Stomach smooth muscle (tissue), 2 donors: ENCODE results near the gene PLXNA2.

ENCODE experiments used
- H3K27ac ChIP-seq: one replicate; pipeline ENCODE4 v1.7.0; 2013; ENCODE audit warnings: mild to moderate bottlenecking, low read length, inconsistent platforms
- H3K27me3 ChIP-seq, 2 donors: one replicate each; pipeline ENCODE4 v1.7.0; 2013; ENCODE audit warnings: low read length in 2 of 2; ENCODE audit not compliant: insufficient read depth in 2 of 2, control insufficient read depth in 1 of 2
- H3K36me3 ChIP-seq, 2 donors: one replicate each; pipeline ENCODE4 v1.7.0; 2013; ENCODE audit warnings: low read length in 2 of 2; ENCODE audit not compliant: control insufficient read depth in 2 of 2, insufficient read depth in 2 of 2
- H3K4me1 ChIP-seq: one replicate; pipeline ENCODE4 v1.7.0; 2013; ENCODE audit warnings: low read length; ENCODE audit not compliant: control insufficient read depth, insufficient read depth
- H3K4me3 ChIP-seq, 2 donors: one replicate each; pipeline ENCODE4 v1.7.0; 2013; ENCODE audit warnings: low read length in 2 of 2
- H3K9ac ChIP-seq, 2 donors: one replicate each; pipeline ENCODE4 v1.7.0; 2013; ENCODE audit warnings: low read length in 2 of 2, mild to moderate bottlenecking in 1 of 2
- H3K9me3 ChIP-seq, 2 donors: one replicate each; pipeline ENCODE4 v1.7.0; 2013; ENCODE audit warnings: low read length in 2 of 2; ENCODE audit not compliant: control insufficient read depth in 2 of 2
- donor health status: healthy.
- donor health status: Pancreatic carcinoma.

PLXNA2 gene

GRCh38 chr1:208139434-208140045 is 104.6 kb downstream of the PLXNA2 start:
- no peak overlapping the region for H3K27ac ChIP-seq
- peaks cover 0 to 2% of the 10 kb centered on the region in 2 donors for H3K36me3 ChIP-seq
- no peaks in the 10 kb centered on the region for H3K9me3 ChIP-seq
- H3K9ac ChIP-seq = no peak overlapping the region
- no peaks in the 10 kb centered on the region for H3K27me3 ChIP-seq
- peaks cover 52% of the 10 kb centered on the region for H3K4me1 ChIP-seq
- no peak overlapping the region for H3K4me3 ChIP-seq

- no peaks in the 10 kb centered on the region for H3K27me3 ChIP-seq
- H3K27ac ChIP-seq = peak overlapping the region; percentile 37
- no peaks in the 10 kb centered on the region for H3K9me3 ChIP-seq
- no peak overlapping the region for H3K9ac ChIP-seq
- H3K4me1 ChIP-seq = peaks cover 51% of the 10 kb centered on the region
- H3K4me3 ChIP-seq = no peak overlapping the region
- peaks cover 0 to 2% of the 10 kb centered on the region in 2 donors for H3K36me3 ChIP-seq
These were observed 107.0 kb downstream of the PLXNA2 start for GRCh38 chr1:208137193-208137592.

- H3K27me3 ChIP-seq = no peaks in the 10 kb centered on the region
- peak overlapping the region; percentile 37 for H3K27ac ChIP-seq
- H3K4me1 ChIP-seq = peaks cover 49% of the 10 kb centered on the region
- no peak overlapping the region for H3K9ac ChIP-seq
- H3K9me3 ChIP-seq = no peaks in the 10 kb centered on the region
- no peak overlapping the region for H3K4me3 ChIP-seq
- H3K36me3 ChIP-seq = peaks cover 0 to 2% of the 10 kb centered on the region in 2 donors
These were observed 107.6 kb downstream of the PLXNA2 start for GRCh38 chr1:208136459-208137182.

GRCh38 chr1:208135354-208135753 is 108.8 kb downstream of the PLXNA2 start:
- Histone ChIP-seq H3K27me3 (no peaks in the 10 kb centered on the region), H3K4me1 (peaks cover 43% of the 10 kb centered on the region), H3K4me3 (no peak overlapping the region), H3K36me3 (no peaks in the 10 kb centered on the region), H3K9me3 (no peaks in the 10 kb centered on the region), H3K9ac (no peak overlapping the region), H3K27ac (peak overlapping the region; percentile 46)

GRCh38 chr1:208134491-208134890 is 109.7 kb downstream of the PLXNA2 start:
- no peaks in the 10 kb centered on the region for H3K27me3 ChIP-seq
- no peaks in the 10 kb centered on the region for H3K36me3 ChIP-seq
- H3K27ac ChIP-seq = peak overlapping the region; percentile 46
- no peak overlapping the region for H3K9ac ChIP-seq
- no peaks in the 10 kb centered on the region for H3K9me3 ChIP-seq
- H3K4me1 ChIP-seq = peaks cover 43% of the 10 kb centered on the region
- H3K4me3 ChIP-seq = no peak overlapping the region

GRCh38 chr1:208133355-208133754 is 110.8 kb downstream of the PLXNA2 start:
- H3K27ac ChIP-seq = no peak overlapping the region
- no peaks in the 10 kb centered on the region for H3K36me3 ChIP-seq
- no peaks in the 10 kb centered on the region for H3K9me3 ChIP-seq
- no peak overlapping the region for H3K9ac ChIP-seq
- no peak overlapping the region for H3K4me3 ChIP-seq
- no peaks in the 10 kb centered on the region for H3K27me3 ChIP-seq
- peaks cover 43% of the 10 kb centered on the region for H3K4me1 ChIP-seq

GRCh38 chr1:208132287-208132882 is 111.8 kb downstream of the PLXNA2 start:
- no peaks in the 10 kb centered on the region for H3K27me3 ChIP-seq
- no peaks in the 10 kb centered on the region for H3K9me3 ChIP-seq
- H3K27ac ChIP-seq = peak overlapping the region; percentile 31
- no peak overlapping the region for H3K9ac ChIP-seq
- H3K4me1 ChIP-seq = peaks cover 51% of the 10 kb centered on the region
- no peaks in the 10 kb centered on the region for H3K36me3 ChIP-seq
- H3K4me3 ChIP-seq = no peak overlapping the region

- Histone ChIP-seq H3K27ac (peak overlapping the region; percentile 31), H3K9ac (no peak overlapping the region), H3K4me3 (no peak overlapping the region), H3K4me1 (peaks cover 48% of the 10 kb centered on the region), H3K9me3 (no peaks in the 10 kb centered on the region), H3K27me3 (no peaks in the 10 kb centered on the region), H3K36me3 (no peaks in the 10 kb centered on the region)
These were observed 112.4 kb downstream of the PLXNA2 start for GRCh38 chr1:208131621-208132286.

- H3K9me3 ChIP-seq = no peaks in the 10 kb centered on the region
- peaks cover 26% of the 10 kb centered on the region for H3K4me1 ChIP-seq
- H3K4me3 ChIP-seq = no peak overlapping the region
- H3K27ac ChIP-seq = no peak overlapping the region
- no peaks in the 10 kb centered on the region for H3K36me3 ChIP-seq
- H3K27me3 ChIP-seq = no peaks in the 10 kb centered on the region
- no peak overlapping the region for H3K9ac ChIP-seq
These were observed 114.7 kb downstream of the PLXNA2 start for GRCh38 chr1:208129487-208129886.

- Histone ChIP-seq H3K27ac (no peak overlapping the region), H3K4me1 (peaks cover 22% of the 10 kb centered on the region), H3K9ac (no peak overlapping the region), H3K4me3 (no peak overlapping the region), H3K27me3 (no peaks in the 10 kb centered on the region), H3K9me3 (no peaks in the 10 kb centered on the region), H3K36me3 (no peaks in the 10 kb centered on the region)
These were observed 115.1 kb downstream of the PLXNA2 start for GRCh38 chr1:208129060-208129459.
